Measurements from ENCODE around the gene TNPO1. TPM values are rescaled to one million over a fixed set of nuclear protein-coding genes. Genes with fewer than 3 reads are reported as not detected.
A peak's percentile ranks its signal among the peaks of the same experiment; 100 is the strongest.

TNPO1 gene
- total and polyA plus RNA-seq, 2 experiments from 2014 or later: 98.9 to 167 TPM

- Histone ChIP-seq H3K79me2 (ENCODE audit: insufficient read depth) (peaks cover 96% of the 10 kb centered on the region), H3K4me3 (no peak overlapping the region), H4K20me1 (ENCODE audit: insufficient read depth) (no peaks in the 10 kb centered on the region; the same call in 1 of the 2 replicates), H3K9ac (no peak overlapping the region), H2AFZ (no peak overlapping the region), H3K9me3 (ENCODE audit: low read depth) (no peaks in the 10 kb centered on the region), H3K27ac (no peak overlapping the region), H3F3A (ENCODE audit: insufficient read depth) (peaks cover 10% of the 10 kb centered on the region; the same call in 1 of the 2 replicates), H3K4me1 (ENCODE audit: insufficient read depth) (no peaks in the 10 kb centered on the region), H3K36me3 (ENCODE audit: low read depth) (peaks cover 95% of the 10 kb centered on the region), H3K9me2 (ENCODE audit: insufficient read depth) (no peaks in the 10 kb centered on the region), H3K4me2 (ENCODE audit: unreplicated experiment) (no peak overlapping the region), H3K27me3 (replicated peaks; ENCODE audit: insufficient read depth) (no peaks in the 10 kb centered on the region)
- TF ChIP-seq EZH2phosphoT487 (IDR thresholded peaks at IDR 0.05; ENCODE audit: insufficient read depth, low read depth) (no peak), EZH2 (IDR thresholded peaks at IDR 0.05; ENCODE audit: insufficient read depth, poor library complexity, severe bottlenecking) (no peak)
- DNase-seq: no peak
- in situ Hi-C loops (cut with MboI): no loop called here
- 86 to 89% methylated on average over 5 of the region's 5 CpGs for WGBS, 2 experiments (ENCODE audit: low coverage in 1 of 2, low lambda C conversion rate in 2 of 2, missing lambda C conversion rate in 2 of 2)
Measured at GRCh38 chr5:72889324-72889723, 72.9 kb downstream of the TNPO1 start.

GRCh38 chr5:72892846-72893245, 76.4 kb downstream of the TNPO1 start:
- H3K9ac ChIP-seq: no peak overlapping the region
- peaks cover 97% of the 10 kb centered on the region for H3K36me3 ChIP-seq (ENCODE audit: low read depth)
- no peaks in the 10 kb centered on the region for H3K9me3 ChIP-seq (ENCODE audit: low read depth)
- WGBS, 2 experiments (ENCODE audit: low coverage in 1 of 2, low lambda C conversion rate in 2 of 2, missing lambda C conversion rate in 2 of 2): 98% methylated on average over 4 of the region's 4 CpGs
- no peaks in the 10 kb centered on the region for H4K20me1 ChIP-seq (ENCODE audit: insufficient read depth)
- H3K9me2 ChIP-seq (ENCODE audit: insufficient read depth): no peaks in the 10 kb centered on the region
- H3K4me2 ChIP-seq (ENCODE audit: unreplicated experiment): no peak overlapping the region
- no peak overlapping the region for H3K4me3 ChIP-seq
- no peak overlapping the region for H3K27ac ChIP-seq
- no peak overlapping the region for H2AFZ ChIP-seq
- no peaks in the 10 kb centered on the region for H3K4me1 ChIP-seq (ENCODE audit: insufficient read depth)
- peaks cover 93% of the 10 kb centered on the region for H3K79me2 ChIP-seq (ENCODE audit: insufficient read depth)
- H3F3A ChIP-seq (ENCODE audit: insufficient read depth): peaks cover 24% of the 10 kb centered on the region; the same call in 1 of the 2 replicates
- TF ChIP-seq EZH2phosphoT487 (IDR thresholded peaks at IDR 0.05; ENCODE audit: insufficient read depth, low read depth) (no peak), EZH2 (IDR thresholded peaks at IDR 0.05; ENCODE audit: insufficient read depth, poor library complexity, severe bottlenecking) (no peak)
- H3K27me3 ChIP-seq (replicated peaks; ENCODE audit: insufficient read depth): no peaks in the 10 kb centered on the region
- no peak for DNase-seq
- in situ Hi-C loops (cut with MboI): no loop called here

GRCh38 chr5:72895758-72896157, 79.3 kb downstream of the TNPO1 start:
- no peaks in the 10 kb centered on the region for H4K20me1 ChIP-seq (ENCODE audit: insufficient read depth)
- in situ Hi-C loops (cut with MboI): no loop called here
- H3F3A ChIP-seq (ENCODE audit: insufficient read depth): peaks cover 30% of the 10 kb centered on the region
- H3K4me3 ChIP-seq: no peak overlapping the region
- 61 to 65% methylated on average over 2 of the region's 2 CpGs for WGBS, 2 experiments (ENCODE audit: low coverage in 1 of 2, low lambda C conversion rate in 2 of 2, missing lambda C conversion rate in 2 of 2)
- H3K79me2 ChIP-seq (ENCODE audit: insufficient read depth): peaks cover 86% of the 10 kb centered on the region
- TF ChIP-seq EZH2 (IDR thresholded peaks at IDR 0.05; ENCODE audit: insufficient read depth, poor library complexity, severe bottlenecking) (no peak), EZH2phosphoT487 (IDR thresholded peaks at IDR 0.05; ENCODE audit: insufficient read depth, low read depth) (no peak)
- no peaks in the 10 kb centered on the region for H3K9me2 ChIP-seq (ENCODE audit: insufficient read depth)
- no peak overlapping the region for H3K27ac ChIP-seq
- H3K9ac ChIP-seq: no peak overlapping the region
- H3K4me1 ChIP-seq (ENCODE audit: insufficient read depth): no peaks in the 10 kb centered on the region
- DNase-seq: peak; percentile 14
- H3K9me3 ChIP-seq (ENCODE audit: low read depth): no peaks in the 10 kb centered on the region
- no peaks in the 10 kb centered on the region for H3K27me3 ChIP-seq (replicated peaks; ENCODE audit: insufficient read depth)
- H2AFZ ChIP-seq: no peak overlapping the region
- H3K4me2 ChIP-seq (ENCODE audit: unreplicated experiment): no peak overlapping the region
- H3K36me3 ChIP-seq (ENCODE audit: low read depth): peaks cover 95% of the 10 kb centered on the region

- H3K4me3 ChIP-seq: no peak overlapping the region
- no peaks in the 10 kb centered on the region for H4K20me1 ChIP-seq (ENCODE audit: insufficient read depth)
- H3K4me2 ChIP-seq (ENCODE audit: unreplicated experiment): no peak overlapping the region
- no peaks in the 10 kb centered on the region for H3K9me2 ChIP-seq (ENCODE audit: insufficient read depth)
- peaks cover 17% of the 10 kb centered on the region; the same call in 1 of the 2 replicates for H3K79me2 ChIP-seq (ENCODE audit: insufficient read depth)
- H2AFZ ChIP-seq: no peak overlapping the region
- no peaks in the 10 kb centered on the region for H3K27me3 ChIP-seq (replicated peaks; ENCODE audit: insufficient read depth)
- no peaks in the 10 kb centered on the region for H3K9me3 ChIP-seq (ENCODE audit: low read depth)
- peaks cover 89% of the 10 kb centered on the region for H3K36me3 ChIP-seq (ENCODE audit: low read depth)
- H3K27ac ChIP-seq: no peak overlapping the region
- peaks cover 33% of the 10 kb centered on the region for H3F3A ChIP-seq (ENCODE audit: insufficient read depth)
- no peaks in the 10 kb centered on the region for H3K4me1 ChIP-seq (ENCODE audit: insufficient read depth)
- H3K9ac ChIP-seq: no peak overlapping the region
- DNase-seq: no peak
- TF ChIP-seq EZH2phosphoT487 (IDR thresholded peaks at IDR 0.05; ENCODE audit: insufficient read depth, low read depth) (no peak), EZH2 (IDR thresholded peaks at IDR 0.05; ENCODE audit: insufficient read depth, poor library complexity, severe bottlenecking) (no peak)
- in situ Hi-C loops (cut with MboI): no loop called here
Measured at GRCh38 chr5:72906806-72907205, 90.3 kb downstream of the TNPO1 start.

- H3K27me3 ChIP-seq (replicated peaks; ENCODE audit: insufficient read depth): no peaks in the 10 kb centered on the region
- H4K20me1 ChIP-seq (ENCODE audit: insufficient read depth): no peaks in the 10 kb centered on the region
- no peaks in the 10 kb centered on the region for H3K4me1 ChIP-seq (ENCODE audit: insufficient read depth)
- 0 out of 2 replicates have a peak, but pooled peaks cover 6% of the 10 kb centered on the region for H3K79me2 ChIP-seq (ENCODE audit: insufficient read depth)
- no peak for DNase-seq
- H2AFZ ChIP-seq: no peak overlapping the region
- H3K4me2 ChIP-seq (ENCODE audit: unreplicated experiment): no peak overlapping the region
- peaks cover 89% of the 10 kb centered on the region for H3K36me3 ChIP-seq (ENCODE audit: low read depth)
- H3K27ac ChIP-seq: no peak overlapping the region
- WGBS, 2 experiments (ENCODE audit: low coverage in 1 of 2, low lambda C conversion rate in 2 of 2, missing lambda C conversion rate in 2 of 2): 65 to 83% methylated on average over 6 of the region's 6 CpGs
- in situ Hi-C loops (cut with MboI): no loop called here
- peaks cover 44% of the 10 kb centered on the region for H3F3A ChIP-seq (ENCODE audit: insufficient read depth)
- H3K9me3 ChIP-seq (ENCODE audit: low read depth): no peaks in the 10 kb centered on the region
- H3K9me2 ChIP-seq (ENCODE audit: insufficient read depth): no peaks in the 10 kb centered on the region
- no peak for TF ChIP-seq EZH2phosphoT487 (IDR thresholded peaks at IDR 0.05; ENCODE audit: insufficient read depth, low read depth)
- no peak for TF ChIP-seq EZH2 (IDR thresholded peaks at IDR 0.05; ENCODE audit: insufficient read depth, poor library complexity, severe bottlenecking)
- H3K9ac ChIP-seq: no peak overlapping the region
- no peak overlapping the region for H3K4me3 ChIP-seq
Measured at GRCh38 chr5:72908664-72909063, 92.2 kb downstream of the TNPO1 start.

Measured in GM23248 (cell line).